ENCODE measurements around the gene IGHMBP2.
A peak's percentile ranks its signal among the peaks of the same experiment; 100 is the strongest.

Gene IGHMBP2

GRCh38 chr11:68890490-68891231 is 13.0 kb upstream of the IGHMBP2 start:
- in situ Hi-C loops (cut with HindIII; ENCODE audit: low sequenced_read_pairs): no loop called here
- peak; percentile 97 for DNase-seq (ENCODE audit: low read depth, low spot score)

GRCh38 chr11:68891351-68891948 is 12.2 kb upstream of the IGHMBP2 start:
- in situ Hi-C loops (cut with HindIII; ENCODE audit: low sequenced_read_pairs): no loop called here
- TF ChIP-seq CTCF (IDR thresholded peaks at IDR 0.05; ENCODE audit: low read depth, low read length): no peak
- no peak overlapping the region for H3K4me3 ChIP-seq (ENCODE audit: low read depth, low read length)
- DNase-seq (ENCODE audit: low read depth, low spot score): no peak

More at GRCh38 chr11:68890490-68891231, 13.0 kb upstream of the IGHMBP2 start:
- TF ChIP-seq CTCF (IDR thresholded peaks at IDR 0.05; ENCODE audit: low read depth, low read length): no peak
- H3K4me3 ChIP-seq (ENCODE audit: low read depth, low read length): no peak overlapping the region

GRCh38 chr11:68892576-68892975 is 11.1 kb upstream of the IGHMBP2 start:
- in situ Hi-C loops (cut with HindIII; ENCODE audit: low sequenced_read_pairs): no loop called here
- no peak for DNase-seq (ENCODE audit: low read depth, low spot score)
- no peak for TF ChIP-seq CTCF (IDR thresholded peaks at IDR 0.05; ENCODE audit: low read depth, low read length)
- no peak overlapping the region for H3K4me3 ChIP-seq (ENCODE audit: low read depth, low read length)

- in situ Hi-C loops (cut with HindIII; ENCODE audit: low sequenced_read_pairs): no loop called here
- H3K4me3 ChIP-seq (ENCODE audit: low read depth, low read length): no peak overlapping the region
- TF ChIP-seq CTCF (IDR thresholded peaks at IDR 0.05; ENCODE audit: low read depth, low read length): no peak
- no peak for DNase-seq (ENCODE audit: low read depth, low spot score)
Measured at GRCh38 chr11:68893282-68893681, 10.4 kb upstream of the IGHMBP2 start.

- in situ Hi-C loops (cut with HindIII; ENCODE audit: low sequenced_read_pairs): no loop called here
- no peak for TF ChIP-seq CTCF (IDR thresholded peaks at IDR 0.05; ENCODE audit: low read depth, low read length)
- no peak overlapping the region for H3K4me3 ChIP-seq (ENCODE audit: low read depth, low read length)
- DNase-seq (ENCODE audit: low read depth, low spot score): no peak
Measured at GRCh38 chr11:68896171-68896959, 7.3 kb upstream of the IGHMBP2 start.

- H3K4me3 ChIP-seq (ENCODE audit: low read depth, low read length): no peak overlapping the region
- TF ChIP-seq CTCF (IDR thresholded peaks at IDR 0.05; ENCODE audit: low read depth, low read length): no peak
- no peak for DNase-seq (ENCODE audit: low read depth, low spot score)
- in situ Hi-C loops (cut with HindIII; ENCODE audit: low sequenced_read_pairs): no loop called here
Measured at GRCh38 chr11:68897441-68897840, 6.2 kb upstream of the IGHMBP2 start.

Data from astrocyte of the spinal cord (primary cell).